ENCODE results near the gene PHC3.
A peak's percentile ranks its signal among the peaks of the same experiment; 100 is the strongest.
"Not testable (repeated sequence)": the region's sequence is repeated elsewhere in the genome, so short reads cannot be mapped to it uniquely, and the experiment has no call there.

The PHC3 gene, protein sequence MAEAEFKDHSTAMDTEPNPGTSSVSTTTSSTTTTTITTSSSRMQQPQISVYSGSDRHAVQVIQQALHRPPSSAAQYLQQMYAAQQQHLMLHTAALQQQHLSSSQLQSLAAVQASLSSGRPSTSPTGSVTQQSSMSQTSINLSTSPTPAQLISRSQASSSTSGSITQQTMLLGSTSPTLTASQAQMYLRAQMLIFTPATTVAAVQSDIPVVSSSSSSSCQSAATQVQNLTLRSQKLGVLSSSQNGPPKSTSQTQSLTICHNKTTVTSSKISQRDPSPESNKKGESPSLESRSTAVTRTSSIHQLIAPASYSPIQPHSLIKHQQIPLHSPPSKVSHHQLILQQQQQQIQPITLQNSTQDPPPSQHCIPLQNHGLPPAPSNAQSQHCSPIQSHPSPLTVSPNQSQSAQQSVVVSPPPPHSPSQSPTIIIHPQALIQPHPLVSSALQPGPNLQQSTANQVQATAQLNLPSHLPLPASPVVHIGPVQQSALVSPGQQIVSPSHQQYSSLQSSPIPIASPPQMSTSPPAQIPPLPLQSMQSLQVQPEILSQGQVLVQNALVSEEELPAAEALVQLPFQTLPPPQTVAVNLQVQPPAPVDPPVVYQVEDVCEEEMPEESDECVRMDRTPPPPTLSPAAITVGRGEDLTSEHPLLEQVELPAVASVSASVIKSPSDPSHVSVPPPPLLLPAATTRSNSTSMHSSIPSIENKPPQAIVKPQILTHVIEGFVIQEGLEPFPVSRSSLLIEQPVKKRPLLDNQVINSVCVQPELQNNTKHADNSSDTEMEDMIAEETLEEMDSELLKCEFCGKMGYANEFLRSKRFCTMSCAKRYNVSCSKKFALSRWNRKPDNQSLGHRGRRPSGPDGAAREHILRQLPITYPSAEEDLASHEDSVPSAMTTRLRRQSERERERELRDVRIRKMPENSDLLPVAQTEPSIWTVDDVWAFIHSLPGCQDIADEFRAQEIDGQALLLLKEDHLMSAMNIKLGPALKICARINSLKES

DNA sequence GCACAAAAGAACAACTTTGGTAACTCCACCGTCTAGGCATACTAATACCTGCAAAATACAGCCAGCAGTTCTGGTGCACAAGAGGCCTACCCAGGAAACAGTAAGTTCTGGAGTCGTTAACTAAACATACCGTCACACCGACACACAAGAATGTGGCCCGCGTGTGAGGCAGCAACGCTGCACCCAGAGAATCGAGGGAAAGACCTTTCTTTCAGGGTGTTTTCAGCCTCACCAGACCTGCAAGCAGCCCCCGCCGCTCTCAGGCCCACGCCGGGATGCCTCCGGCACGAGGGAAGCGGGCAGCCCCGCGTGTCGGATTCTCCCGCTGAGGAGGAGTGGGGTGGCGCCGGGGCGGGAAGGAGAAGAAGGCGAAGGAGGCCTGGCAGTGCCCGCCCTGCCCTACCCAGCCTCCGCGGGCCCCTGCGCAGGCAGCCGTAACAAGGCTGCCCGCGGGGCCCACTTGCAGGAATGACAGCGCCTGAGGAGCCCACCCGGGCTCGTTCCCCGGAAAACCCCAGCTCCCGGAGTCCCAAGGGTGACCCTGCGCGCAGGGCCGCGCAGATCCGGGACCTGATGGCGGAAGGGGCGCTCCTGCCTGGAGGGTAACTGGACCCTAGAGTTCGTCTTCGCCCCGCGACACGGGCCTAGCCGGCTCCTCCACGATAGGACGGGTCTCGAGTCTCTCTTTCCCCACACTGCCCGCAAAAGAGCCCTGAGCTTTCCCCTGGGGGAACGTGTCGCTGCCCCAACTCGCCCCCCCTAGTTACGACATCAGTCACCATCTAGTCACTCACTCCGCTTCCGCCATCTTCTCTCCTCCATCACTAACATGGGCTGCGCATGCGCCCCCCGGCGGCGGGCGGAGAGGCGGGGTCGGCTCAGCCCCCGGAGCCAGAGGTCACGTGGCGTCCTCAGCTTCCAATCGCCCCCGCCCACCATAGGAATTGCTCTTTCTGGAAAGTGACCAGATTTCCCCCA is at the start of gene PHC3:
TSS of gene PHC3 (minus strand) at position 826 of the 978 bp plus-strand sequence. CDS start at position 808, 18 bp downstream.
- peak; percentile 92 for DNase-seq (ENCODE audit: low spot score)

DNA sequence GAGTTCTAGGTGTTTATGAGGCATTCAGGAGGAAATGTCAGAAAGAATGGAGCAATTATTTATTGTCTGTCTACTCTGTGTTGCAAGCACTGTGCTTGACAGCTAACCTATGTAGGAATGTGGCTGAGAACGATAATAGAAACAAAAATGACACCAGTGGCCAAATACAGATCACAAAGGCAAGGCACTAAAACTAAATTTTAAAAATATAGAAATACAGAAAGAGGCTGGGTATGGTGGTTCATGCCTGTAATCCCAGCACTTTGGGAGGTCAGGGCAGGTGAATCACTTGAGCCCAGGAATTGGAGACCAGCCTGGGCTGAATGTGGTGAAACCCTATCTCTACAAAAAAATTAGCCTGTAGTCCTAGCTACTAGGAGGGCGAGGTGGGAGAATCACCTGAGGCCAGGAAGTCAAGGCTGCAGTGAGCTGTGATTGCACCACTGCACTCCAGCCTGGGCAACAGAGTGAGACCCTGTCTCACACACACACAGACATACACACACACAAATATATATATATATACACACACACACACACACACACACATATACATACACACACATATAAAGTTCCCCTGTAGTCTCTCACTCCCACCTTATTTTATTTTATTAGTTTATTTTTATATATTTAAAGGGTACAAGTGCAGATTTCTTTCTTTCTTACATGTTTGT is 46.7 kb upstream of the PHC3 start:
- no peak for DNase-seq (ENCODE audit: low spot score)

DNA sequence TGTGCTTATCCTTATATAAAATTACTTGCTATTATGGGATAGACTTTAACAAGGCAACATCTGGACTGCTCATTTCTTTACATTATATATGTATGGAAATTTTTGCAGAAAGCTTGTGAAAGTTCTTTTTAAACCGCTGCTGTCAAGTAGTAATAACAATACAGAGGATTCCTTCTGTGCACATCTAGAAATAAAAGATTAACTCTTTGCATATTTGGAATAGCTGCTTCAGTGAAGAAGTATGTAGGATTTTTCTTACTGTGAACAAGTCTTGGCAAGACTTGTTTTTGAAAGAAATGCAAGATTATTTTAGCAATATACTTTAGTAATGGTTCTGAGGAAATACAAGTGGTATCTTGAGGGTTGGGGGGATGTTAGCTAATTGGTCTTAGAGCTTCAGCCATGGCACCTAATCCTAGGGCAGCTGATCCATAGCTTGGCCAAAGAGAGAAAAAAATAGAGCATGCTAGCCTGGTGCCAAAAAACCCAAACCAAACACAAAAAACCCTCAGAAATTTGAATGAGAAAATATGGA is 45.0 kb upstream of the PHC3 start:
- no peak for DNase-seq (ENCODE audit: low spot score)

GRCh38 chr3:170225166-170225565 is 43.6 kb upstream of the PHC3 start:
- no peak for DNase-seq (ENCODE audit: low spot score)

- peak; percentile 29 for DNase-seq (ENCODE audit: low spot score)
These were observed 41.4 kb upstream of the PHC3 start for GRCh38 chr3:170222647-170223541.

DNA sequence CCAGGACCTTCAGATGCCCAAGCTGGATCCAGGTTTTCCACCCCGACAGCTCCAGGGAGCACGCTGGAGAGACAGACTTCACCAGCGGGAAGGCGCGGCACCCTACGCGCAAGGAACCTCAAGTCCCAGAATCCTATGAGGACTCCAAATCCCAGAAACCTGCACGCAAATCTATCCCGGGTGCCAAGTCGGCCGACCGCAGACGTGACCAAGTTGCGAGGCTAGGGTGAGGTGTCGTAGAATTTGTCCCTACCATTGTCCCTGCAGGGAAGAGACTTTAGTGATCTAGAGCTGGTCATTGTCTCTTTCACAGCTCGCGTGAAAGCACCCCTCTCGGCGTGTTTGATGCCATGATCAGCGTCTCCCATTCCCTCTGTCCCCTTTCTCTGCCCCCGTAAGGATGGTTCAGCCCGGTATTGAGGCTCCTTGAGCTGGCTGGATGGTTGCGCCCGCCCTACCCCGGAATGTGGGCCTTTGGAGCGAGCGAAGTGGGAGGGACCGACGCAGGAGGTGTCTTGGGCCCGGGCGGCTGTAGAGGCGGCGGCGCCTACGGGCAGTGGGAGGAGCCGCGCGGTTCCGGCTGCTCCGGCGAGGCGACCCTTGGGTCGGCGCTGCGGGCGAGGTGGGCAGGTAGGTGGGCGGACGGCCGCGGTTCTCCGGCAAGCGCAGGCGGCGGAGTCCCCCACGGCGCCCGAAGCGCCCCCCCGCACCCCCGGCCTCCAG is 40.6 kb upstream of the PHC3 start, which contains the start of gene PRKCI:
TSS of gene PRKCI (plus strand) at position 501 of the 723 bp plus-strand sequence. CDS start 246 bp downstream, outside the sequence.
- DNase-seq (ENCODE audit: low spot score): peak; percentile 95

GRCh38 chr3:170220871-170221270 is 39.3 kb upstream of the PHC3 start:
- no peak for DNase-seq (ENCODE audit: low spot score)

DNA sequence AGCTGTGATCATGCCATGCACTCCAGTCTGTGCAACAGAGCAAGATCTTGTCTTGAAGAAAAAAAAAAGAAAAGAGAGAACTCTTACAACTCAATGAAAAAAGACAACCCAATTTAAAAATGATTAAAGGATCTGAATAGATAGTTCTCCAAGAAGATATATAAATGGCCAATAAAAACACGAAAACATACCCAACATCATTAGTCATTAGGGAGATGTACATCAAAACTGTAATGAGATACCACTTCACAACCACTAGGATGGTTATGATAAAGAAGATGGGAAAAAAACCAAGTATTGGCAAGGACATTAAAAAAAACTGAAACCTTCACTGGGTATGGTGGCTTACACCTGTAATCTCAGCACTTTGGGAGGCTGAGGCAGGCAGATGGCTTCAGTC is 38.3 kb upstream of the PHC3 start:
- DNase-seq (ENCODE audit: low spot score): no peak

GRCh38 chr3:170211668-170212067 is 30.1 kb upstream of the PHC3 start:
- no peak for DNase-seq (ENCODE audit: low spot score)

DNA sequence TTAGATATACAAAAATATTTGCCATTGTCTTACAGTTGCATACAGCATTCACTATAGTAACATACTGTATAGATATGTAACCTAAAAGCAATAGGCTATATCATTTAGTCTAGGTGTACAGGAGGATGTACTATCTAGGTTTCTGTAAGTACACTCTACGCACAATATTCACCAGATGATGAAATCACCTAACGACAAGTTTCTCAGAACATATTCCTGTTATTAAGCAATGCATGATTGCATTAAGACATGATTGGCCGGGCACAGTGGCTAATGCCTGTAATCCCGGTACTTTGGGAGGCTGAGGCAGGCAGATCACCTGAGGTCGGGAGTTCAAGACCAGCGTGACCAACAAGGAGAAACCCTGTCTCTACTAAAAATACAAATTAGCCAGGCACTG is 26.2 kb upstream of the PHC3 start:
- DNase-seq (ENCODE audit: low spot score): no peak

DNA sequence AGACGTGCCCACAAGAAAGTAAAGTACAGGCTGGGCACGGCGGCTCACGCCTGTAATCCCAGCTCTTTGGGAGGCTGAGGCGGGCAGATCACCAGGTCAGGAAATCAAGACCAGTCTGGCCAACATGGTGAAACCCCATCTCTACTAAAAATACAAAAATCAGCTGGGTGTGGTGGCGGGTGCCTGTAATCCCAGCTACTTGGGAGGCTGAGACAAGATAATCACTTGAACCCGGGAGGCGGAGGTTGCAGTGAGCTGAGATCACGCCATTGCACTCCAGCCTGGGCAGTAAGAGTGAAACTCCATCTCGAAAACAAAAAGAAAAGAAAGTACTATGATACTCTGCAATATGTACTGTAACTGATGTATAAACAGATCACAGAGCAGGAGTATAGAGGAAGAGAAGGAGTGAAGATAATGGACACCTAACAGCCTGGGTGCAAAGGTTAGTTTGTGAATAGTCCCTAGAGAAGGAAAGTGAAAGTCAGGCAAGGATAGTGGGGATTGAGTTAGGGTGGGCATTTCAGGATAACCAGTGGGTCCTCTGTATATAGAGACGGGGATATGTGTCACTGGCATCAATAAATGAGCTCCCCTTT is 24.7 kb upstream of the PHC3 start:
- not testable (repeated sequence) for DNase-seq (ENCODE audit: low spot score)

GRCh38 chr3:170205302-170205701 is 23.8 kb upstream of the PHC3 start:
- no peak for DNase-seq (ENCODE audit: low spot score)

DNA sequence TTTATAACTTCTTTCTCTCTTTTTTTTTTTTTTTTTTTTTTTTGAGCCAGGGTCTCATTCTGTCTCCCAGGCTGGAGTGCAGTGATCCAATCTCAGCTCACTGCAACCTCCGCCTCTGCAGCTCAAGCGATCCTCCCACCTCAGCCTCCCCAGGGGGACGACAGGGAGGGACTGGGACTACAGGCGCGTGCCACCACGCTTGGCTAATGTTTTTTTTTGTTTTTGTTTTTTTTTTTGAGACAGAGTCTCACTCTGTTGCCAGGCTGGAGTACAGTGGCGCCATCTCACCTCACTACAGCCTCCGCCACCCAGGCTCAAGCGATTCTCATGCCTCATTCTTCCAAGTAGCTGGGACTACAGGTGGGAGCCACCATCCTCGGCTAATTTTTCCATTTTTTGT is 23.0 kb upstream of the PHC3 start:
- no peak for DNase-seq (ENCODE audit: low spot score)

DNA sequence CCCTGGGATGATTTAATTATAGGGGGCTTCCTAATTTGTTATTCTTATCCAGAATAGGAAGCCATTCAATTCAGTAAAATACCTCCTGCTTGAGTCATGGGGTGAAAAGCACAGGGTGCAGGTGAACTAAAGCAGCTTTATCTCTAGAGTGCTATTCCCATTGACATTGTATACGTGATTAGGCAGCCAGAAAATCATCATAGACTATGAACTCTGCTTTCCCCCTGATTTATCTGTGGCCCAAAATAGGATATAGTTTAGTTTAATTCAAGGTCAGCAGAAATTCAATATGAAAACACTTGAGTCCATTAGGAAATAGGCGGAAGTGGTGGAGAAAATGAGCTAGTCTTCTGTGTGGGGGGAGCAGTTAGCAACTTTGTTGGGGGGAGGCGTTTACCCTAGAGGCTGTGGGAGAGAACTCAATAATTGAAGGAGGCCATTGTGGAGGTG is 22.5 kb upstream of the PHC3 start:
- no peak for DNase-seq (ENCODE audit: low spot score)

GRCh38 chr3:170203457-170203856 is 21.9 kb upstream of the PHC3 start:
- DNase-seq (ENCODE audit: low spot score): no peak

DNA sequence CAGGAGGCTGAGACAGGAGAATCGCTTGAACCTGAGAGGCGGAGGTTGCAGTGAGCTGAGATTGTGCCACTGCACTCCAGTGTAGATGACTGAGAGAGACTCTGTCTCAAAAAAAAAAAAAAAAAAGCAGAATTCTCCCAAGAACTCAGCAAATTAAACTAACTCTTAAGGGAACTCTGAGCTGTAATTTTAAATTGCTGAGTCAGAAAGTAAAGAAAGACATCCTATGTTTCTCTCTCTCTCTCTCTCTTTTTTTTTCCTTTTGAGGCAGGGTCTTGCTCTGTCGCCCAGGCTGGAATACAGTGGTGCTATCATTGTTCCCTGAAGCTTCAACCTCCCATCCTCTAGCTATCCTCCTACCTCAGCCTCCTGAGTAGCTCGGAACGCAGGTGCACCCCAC is 20.0 kb upstream of the PHC3 start:
- no peak for DNase-seq (ENCODE audit: low spot score)

GRCh38 chr3:170200987-170201386 is 19.5 kb upstream of the PHC3 start:
- DNase-seq (ENCODE audit: low spot score): no peak

GRCh38 chr3:170196833-170197232 is 15.3 kb upstream of the PHC3 start:
- no peak for DNase-seq (ENCODE audit: low spot score)
